Hematopoietic multipotent progenitor cell treated with erythropoietin and hydrocortisone succinate and interleukin-3 and kit ligand, for 15 days (in vitro differentiated cells): ENCODE results near the gene NKAIN1.

Experiments used
- DNase-seq: peaks from one replicate; pipeline ENCODE4 v3.0.0-alpha.2; 2015; ENCODE audit warnings: low spot score

Gene NKAIN1

DNA sequence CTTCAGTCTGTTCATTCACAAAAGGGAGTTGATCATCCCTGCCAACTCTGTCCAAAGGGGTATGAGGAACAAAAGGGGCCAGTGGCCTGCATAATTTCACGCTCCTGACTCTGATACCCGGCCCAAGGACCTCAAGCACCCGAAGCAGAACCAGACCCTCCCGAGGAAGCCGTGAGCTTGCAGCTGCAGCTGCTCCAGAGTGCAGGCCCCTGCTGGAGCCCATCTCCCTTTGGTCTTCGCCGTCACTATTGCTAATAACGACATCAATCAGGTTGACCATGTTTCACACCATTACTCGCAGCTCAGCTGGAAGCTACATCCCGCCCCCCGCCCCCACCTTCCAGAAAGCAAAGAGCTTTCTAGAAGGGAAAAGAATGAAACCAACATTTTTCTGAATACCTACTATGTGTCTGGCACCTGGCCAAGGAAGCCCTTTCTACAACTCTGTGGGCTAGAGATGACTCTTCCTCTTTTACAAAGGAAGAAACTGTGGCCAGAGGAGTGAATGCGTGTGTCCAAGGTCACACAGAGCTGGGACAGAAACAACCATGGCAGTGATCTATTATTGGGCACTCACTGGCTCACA lies 5.5 kb downstream of the NKAIN1 start:
- DNase-seq: no peak

DNA sequence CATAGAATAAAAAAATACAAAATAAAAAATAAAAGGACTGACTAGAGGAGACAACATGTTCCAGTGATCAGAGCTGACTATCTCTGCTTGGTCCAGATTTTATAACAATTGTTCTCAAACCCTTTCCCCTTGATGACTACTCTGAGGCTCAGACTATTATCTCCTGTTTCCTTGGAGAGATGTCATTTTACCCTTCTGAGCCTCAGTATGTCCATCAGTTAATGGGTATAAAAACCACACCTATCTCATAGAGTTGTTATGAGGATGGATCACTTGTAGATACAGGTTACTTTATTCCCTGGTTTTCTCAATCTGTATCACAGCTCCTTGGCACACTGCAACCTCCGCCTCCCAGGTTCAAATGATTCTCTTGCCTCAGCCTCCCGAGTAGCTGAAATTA lies 7.0 kb downstream of the NKAIN1 start:
- no peak for DNase-seq

DNA sequence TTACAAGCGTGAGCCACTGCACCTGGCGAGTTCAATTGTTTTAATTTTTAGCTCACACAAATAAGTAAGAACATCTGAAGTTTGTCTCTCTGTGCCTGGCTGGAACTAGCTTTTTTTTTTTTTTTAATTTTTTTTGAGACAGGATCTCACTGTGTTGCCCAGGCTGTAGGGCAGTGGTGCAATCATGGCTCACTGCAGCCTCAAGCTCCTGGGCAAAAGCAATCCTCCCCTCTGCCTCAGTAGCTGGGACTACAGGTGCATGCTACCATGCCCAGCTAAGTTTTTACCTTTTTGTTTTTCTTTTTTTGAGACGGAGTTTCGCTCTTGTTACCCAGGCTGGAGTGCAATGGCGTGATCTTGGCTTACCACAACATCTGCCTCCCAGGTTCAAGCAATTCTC lies 7.9 kb downstream of the NKAIN1 start:
- DNase-seq: no peak

DNA sequence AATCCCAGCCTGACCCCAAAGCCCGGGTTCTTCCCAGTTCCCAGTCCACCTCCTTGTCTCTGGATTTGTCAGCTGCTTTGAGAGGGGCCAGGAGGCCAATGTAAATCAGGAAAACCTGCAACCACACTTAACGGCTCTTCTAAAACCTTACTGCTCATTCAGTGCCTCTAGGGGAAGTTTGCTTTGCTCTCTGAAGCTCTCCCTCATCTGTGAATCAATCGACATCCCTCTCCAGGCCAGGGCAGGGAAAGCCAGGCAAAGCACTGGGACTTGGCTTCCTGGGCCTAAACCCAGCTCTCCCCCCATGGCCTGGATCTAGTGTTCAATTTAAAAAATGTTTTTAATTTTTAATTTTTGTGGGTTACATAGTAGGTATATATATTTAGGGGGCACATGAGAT lies 9.3 kb downstream of the NKAIN1 start:
- DNase-seq: no peak

DNA sequence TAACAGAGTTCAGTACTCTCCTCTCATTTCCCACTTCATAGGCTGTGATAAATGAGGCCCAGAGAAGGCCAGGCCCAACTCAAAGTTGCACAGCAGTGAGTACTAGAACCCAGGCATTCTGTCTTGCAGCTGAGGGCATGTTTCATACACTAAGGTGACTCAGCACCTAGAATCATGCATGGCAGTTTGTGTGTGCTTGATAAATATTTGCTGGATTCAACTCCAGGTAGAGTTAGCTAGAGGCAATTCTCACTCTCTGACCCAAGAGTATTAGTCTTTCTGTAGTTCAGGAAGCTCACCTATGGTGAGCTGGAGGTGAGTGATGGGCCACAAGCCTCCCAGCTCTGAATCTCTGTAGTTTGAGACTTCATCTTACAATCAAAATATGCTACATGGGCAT lies 10.7 kb downstream of the NKAIN1 start:
- no peak for DNase-seq

DNA sequence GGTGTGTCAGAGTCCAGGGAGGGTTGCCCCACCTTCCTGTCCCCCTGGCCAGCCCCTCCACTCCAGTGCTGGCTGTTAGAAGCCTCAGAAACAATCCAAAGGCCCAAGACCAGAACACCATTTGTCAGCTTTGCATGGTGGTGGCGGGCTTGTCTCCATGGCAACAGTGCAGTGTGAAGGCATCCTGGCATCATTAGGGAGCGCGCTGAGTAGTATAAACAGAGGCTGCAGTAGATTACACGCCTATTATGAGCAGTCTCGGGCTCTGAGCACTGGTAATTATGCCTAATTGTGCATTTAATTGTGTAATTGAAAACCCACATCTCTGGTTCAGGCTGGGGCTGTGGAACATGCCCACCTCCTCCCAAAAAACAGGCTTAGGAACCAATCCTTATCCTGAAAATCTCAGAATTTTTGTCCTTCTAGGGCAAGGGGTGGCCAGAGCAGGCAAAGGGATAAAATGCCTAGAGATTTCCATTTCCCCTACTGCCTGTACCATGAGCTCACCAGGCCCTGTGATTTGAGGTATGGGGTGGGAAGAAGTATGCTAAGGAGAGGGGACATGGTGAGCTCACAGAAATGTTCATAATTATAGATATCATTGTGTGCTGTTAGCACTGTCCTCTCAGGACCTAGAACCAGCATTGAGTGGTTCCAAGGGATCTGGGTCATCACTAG lies 11.7 kb downstream of the NKAIN1 start:
- DNase-seq: no peak

DNA sequence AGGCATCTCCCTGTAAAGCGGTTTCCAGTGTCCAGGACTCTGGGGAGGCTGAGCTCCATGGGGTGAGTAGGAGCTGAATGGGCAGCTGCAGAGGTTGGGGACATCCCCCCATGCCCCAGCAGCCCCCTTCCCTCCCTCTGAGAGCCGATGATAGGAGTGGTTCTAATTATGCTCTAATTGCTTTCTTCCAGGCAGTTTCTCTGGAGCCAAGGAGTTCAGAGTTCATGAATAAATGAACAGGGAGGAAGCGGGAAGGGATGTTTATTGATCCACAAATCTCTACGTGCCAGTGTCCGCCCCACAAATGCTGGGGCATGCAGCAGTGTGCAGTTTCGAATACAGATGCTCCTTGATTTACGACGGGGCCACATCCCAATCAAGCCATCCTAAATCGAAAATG lies 15.6 kb downstream of the NKAIN1 start:
- no peak for DNase-seq

DNA sequence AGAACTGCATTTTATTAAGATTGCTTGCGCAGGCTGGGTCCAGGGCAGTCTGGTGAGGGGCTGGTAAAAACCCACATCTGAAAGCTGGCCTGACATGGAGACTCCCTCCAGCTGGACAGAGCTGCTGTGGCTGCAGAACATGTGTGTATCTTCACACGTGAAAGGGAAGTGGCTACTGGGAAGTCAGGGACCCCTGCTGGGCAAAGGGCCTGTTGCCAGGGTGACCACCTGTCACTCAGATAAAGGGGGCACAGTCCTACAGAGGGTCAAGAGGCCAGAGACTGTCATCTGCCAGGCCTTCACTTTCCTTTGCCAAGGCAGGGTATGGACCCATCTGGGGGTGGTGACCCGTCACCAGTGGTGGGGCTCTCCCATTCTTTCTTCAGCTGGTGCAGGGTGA lies 17.5 kb downstream of the NKAIN1 start:
- DNase-seq: no peak

DNA sequence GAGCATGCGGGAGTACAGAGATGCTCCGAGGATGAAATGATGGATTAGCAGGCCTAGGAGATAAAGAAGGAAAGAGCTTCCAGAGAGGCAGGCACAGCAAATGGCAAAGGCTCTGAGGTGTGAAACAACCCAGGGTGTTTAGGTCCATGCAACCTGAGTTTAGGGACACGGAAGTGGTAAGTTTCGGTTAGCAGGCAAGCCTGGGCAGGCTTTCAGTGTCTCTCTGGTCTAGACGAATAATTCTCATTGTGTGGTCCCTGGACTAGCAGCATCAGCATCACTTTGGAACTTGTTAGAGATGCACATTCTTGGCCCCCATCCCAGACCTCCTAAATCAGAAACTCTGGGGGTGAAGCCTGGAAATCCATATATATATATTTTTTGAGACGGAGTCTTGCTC lies 18.6 kb downstream of the NKAIN1 start:
- DNase-seq: no peak

DNA sequence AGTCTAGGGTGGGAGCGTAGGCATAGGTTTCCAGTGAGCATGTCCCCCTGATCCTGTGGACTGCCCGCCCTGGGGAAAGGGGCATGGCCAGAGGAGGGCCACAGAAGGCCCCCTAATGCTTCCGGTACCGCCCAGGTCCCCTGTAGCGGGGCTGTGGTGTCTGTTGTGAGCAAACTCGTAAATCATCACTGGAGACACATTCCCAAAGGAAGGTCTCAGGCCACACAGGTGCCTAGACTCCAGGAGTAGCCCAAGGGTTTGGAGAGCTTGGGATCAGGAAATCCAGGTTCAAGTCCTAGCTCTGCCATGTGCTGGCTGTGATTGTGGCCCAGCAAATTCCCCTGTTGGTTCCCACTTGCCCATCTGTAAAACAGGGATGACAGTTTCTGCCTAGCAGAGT lies 20.2 kb downstream of the NKAIN1 start:
- DNase-seq: no peak

DNA sequence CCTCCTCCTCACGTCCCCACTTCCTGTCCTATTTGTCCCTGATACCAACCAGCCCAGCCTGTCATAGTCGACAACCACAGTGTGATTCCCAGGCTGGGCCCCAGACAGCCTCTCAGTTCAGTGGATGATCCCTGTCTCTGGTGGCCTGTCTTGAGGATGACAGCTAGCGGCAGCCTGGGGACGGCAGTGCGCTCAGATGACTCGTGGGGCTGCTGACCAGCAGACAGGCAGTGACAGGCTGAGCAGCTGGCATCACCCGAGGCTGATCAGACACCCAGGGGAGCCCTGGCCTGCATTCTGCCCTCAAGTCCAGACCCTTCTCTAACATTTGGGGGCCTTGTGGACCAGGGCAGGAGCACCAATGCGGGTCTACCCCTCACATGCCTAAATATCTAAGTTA lies 21.0 kb downstream of the NKAIN1 start:
- DNase-seq: no peak

DNA sequence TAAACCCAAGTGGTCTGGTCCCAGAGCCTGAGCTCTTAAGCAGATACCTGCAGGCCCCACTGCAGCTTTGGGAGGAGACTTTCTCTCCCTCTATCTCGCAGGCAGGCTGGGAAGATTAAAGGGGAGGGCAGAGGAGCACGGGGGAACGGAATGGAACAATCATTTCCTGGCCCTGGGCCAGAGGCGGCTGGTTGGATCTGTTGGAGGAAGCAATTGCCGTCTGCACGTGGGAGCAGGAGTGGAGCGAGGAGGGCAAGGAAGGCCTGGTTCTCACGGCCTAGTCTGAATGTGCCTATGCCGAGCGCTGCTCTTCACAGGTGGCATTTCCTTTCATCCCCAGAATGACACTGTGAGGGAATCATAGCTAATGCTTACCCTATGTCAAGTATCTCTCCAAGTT lies 23.7 kb downstream of the NKAIN1 start:
- no peak for DNase-seq

DNA sequence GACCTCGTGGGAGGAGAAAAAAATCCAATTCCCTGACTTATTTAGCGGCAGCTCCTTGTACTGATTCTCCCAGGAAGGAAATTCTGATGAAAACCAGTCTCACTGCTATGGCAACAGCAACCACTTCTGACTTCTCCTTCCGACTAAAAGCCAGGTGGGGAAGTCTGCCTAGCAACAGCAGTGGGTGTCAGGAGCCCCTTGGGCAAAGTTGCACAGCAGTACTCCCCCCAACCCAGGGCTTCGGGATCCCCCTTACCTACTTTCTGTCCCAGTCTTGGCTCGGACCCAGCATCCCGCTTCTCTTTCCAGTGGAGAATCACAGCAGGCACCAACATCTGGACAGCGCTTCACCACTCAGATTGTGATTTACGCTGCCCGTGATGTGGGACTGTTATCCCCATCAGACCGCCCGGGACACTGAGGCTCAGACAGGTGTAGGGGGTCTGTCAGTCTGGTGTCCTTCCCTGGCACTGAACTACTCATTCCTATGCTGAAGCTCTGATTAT lies 24.6 kb downstream of the NKAIN1 start:
- DNase-seq: no peak

DNA sequence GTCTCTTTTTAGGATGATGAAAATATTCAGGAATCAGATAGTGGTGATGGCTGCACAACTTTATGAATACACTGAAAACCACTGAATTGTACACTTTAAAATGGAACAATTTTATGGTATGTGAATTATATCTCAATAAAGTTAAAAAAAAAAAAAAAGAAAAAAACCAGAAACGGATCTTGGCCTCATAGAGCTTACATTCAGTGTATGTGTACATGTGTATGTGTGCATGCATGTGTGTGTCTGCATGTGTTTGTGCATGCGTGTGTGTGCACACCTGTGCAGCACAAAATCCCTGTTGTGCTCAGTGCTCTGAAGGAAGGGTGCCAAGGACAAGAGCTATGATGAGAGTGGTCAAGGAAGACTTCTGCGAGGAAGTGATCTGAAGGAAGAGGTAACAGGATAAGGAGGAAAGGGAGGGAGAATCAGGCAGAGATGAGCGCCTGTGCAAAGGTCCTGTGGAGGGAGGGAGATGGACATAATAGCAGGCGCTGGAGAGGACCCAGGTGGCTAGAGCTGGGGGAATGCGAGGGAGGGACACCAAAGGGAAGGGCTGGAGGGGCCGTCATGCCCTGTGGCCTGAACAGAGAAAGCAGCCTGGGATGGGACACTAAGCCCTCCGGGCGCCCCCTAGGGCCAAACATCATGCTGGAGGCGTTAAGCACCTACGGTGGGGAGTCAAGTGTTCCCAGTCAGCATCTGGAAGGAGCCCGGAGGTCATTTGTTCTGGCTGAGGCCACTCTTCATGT lies 25.2 kb downstream of the NKAIN1 start:
- DNase-seq: no peak

DNA sequence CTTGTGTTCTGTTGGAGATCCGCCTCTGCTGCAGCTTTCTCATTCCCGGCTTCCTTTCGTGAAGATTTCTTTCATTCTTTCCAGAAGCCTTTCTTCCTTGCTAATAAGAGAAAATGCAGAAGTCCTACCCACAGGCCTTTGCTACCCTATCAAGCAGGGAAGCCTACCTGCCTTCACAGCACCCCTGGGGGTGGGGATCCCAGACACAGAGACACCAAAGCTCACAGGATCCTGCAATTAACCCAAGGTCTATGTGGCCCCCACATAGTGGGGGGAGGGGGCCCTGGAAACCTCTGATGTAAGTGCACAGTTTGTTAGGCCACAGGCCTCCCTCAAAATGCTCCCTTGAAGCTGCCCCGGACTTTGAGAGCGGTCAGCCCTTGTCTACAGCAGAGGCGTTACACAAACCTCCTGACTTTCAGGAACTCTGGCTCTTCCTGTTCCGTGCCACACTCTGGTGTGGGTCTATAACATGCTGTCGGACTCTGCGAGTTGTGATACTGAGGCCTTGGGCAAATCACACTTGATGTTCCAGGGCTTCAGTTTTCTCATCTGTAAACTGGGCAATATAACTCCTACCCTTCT lies 31.2 kb downstream of the NKAIN1 start:
- DNase-seq: no peak

DNA sequence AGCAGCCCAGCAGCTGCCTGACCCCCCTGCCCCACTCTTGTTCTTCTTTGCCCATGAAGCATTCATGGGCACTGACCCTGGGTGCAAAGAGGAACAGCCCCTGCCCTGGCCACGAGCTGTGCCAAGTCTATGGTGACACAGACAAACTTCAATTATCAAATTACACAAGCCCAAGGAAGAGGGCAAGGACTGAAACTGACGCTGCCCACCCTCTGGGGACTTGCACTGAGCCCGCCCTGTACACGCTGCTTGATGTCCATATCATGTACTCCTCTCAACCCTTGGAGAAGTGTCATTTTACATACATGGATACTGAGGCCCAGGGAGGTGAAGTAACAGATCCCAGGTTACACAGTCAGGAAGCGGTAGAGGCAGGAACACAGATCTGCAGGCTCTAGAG lies 32.1 kb downstream of the NKAIN1 start:
- no peak for DNase-seq

DNA sequence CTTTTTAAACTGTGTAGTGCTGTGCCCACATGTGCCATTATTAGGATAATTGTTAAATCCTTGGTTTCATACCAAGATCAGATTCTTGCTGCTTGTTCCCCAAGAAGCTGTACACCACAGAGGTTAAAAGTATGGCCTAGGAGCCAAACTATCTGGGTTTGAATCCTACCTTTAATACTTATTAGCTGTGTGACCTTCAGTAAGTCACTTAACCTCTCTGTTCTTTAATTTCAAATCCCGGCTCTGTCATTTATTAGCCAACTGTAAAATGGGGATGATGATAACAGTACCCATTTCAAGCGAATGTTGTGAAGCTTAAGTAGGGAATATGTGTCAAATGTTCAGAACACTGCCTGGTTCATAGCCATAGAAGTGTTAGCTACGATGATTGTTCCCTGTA lies 32.6 kb downstream of the NKAIN1 start:
- no peak for DNase-seq

DNA sequence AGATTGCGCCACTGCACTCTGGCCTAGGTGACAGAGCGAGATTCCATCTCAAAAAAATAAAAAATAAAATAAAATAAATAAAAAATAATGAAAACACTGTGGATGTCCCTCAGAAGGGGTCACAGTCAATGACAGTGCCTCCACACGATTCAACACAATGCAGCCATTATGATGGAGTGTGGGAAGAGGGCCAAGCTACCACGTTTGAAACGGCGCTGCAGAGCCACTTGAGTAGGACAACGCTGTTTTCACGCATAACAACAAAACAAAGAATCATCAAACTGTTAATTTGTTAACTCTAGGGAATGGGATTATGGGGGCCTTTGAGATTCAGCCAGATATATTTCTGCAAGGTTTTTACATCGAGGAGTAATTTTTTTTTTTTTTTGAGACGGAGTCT lies 36.5 kb downstream of the NKAIN1 start:
- no peak for DNase-seq

DNA sequence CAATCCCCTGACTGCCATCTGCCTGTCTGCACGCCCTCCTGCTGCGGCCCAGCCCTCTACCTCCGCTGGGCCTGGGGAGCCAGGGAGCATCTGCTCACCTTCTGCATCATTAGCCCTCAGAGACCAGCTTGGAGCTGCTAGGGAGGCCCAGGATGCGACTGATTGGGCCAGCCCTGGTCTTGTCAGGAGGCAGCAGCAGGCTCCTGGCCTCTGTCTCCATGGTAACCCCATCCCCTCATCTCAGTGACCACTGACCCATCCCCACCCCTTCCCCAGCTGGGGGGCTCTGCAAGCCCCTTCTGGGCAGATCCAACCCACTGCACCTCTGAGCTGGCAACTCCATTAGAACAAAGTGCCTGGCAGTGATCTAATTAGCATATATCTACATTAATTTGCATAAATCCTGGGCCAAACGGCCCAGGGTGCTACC lies 37.7 kb downstream of the NKAIN1 start:
- no peak for DNase-seq

DNA sequence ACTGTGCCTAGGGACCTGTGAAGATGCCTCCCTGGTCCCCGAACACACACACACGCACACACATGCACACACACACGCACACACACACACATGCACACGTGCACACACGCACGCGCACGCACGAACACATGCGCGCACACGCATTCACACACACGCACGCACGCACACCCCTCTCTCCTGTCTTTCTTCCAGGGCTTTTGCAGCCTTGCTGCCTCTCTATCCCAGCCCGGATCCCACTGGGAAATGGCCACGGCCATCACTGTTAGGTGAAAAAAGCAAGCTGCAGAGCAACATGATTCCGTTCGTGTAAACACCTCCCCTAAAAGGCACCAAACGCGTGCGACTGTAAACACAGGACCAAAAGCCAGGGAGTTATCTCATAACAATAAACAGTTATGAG lies 39.7 kb downstream of the NKAIN1 start:
- no peak for DNase-seq

DNA sequence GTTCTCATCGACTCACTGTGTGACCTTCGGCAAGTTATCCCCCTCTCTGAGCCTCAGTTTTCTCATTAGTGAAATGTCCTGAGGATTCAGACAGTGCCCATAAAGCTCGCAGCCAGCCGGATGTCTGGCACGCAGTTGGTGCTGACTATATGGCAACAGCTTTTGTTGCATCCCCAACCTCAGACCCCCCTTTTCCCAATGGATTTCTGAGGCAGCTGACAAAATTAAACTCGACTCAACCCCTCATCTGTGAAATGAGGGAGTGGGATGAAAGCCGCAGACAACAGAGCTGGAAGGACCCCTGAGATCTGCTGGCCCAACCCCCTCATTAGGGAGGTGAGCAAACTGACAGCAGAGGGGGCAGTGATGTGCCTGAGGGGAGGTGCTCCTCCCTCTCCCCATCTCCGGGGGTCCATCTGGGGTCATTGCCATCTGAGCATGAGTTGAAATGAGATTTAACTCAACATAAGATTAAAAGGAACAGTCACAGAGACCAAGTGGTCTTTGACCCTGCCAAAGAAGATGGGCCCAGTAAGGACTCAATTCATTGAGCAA lies 40.4 kb downstream of the NKAIN1 start:
- DNase-seq: no peak

DNA sequence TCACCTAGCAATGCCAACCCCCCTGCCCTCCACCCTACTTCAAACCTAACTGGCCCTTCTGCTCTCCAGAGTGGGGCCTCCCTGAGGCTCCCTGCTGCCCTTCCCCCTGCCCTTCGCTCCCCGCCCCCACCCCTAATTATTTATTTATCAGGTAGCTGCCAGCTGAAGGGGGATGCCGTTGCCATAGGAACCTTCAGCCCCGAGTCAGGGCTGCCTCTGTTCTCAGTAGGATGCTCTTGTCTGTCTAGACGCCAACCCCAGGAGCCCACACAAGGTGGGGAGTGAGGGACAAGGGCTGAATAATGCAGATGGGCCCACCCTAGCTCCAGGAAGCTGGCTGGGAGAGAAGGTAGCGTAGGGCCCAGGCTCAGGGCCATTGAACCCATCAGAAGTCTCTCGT lies 41.1 kb downstream of the NKAIN1 start:
- DNase-seq: no peak

DNA sequence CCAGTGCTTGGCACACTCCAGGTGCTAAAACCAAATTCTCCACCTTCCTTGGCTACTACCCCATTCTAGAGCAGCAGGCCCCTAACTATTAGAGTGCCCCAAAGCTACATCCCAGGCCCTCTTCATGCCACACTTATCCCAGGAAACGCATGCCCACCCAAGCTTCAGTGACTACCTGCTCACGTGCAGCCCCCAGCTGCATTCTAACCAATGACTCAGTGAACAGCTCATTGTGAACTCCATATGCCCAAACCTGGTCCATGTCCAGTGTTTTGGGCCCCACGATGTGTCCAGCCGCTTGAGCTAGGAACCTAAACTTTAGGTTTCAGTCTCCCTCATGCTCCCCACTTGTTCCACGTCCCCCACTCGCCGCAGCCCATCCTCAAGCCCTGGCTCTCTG lies 41.5 kb downstream of the NKAIN1 start:
- no peak for DNase-seq
